NCI-H748 (cell line): ENCODE results near the gene SUN5.
"Not testable (repeated sequence)": the region's sequence is repeated elsewhere in the genome, so short reads cannot be mapped to it uniquely, and the experiment has no call there.

Source experiments
- DNase-seq: peaks from one replicate; lab custom pipeline; 2025; ENCODE audit not compliant: unreplicated experiment; lab: John Stamatoyannopoulos, UW

The SUN5 gene

GRCh38 chr20:32978009-32978335, 26.3 kb downstream of the SUN5 start:
- DNase-seq = no peak

- DNase-seq = no peak
Observed at GRCh38 chr20:32977281-32978008, 26.8 kb downstream of the SUN5 start.

GRCh38 chr20:32976746-32977145, 27.5 kb downstream of the SUN5 start:
- DNase-seq = no peak

GRCh38 chr20:32975698-32976674, 28.2 kb downstream of the SUN5 start:
- no peak for DNase-seq

GRCh38 chr20:32975121-32975520, 29.1 kb downstream of the SUN5 start:
- not testable (repeated sequence) for DNase-seq

- not testable (repeated sequence) for DNase-seq
Observed at GRCh38 chr20:32974204-32975064, 29.8 kb downstream of the SUN5 start.

- DNase-seq = no peak
Observed at GRCh38 chr20:32973077-32973717, 31.0 kb downstream of the SUN5 start.

- DNase-seq = no peak
Observed at GRCh38 chr20:32972181-32973076, 31.8 kb downstream of the SUN5 start.

GRCh38 chr20:32971703-32972161, 32.5 kb downstream of the SUN5 start:
- no peak for DNase-seq

- no peak for DNase-seq
Observed at GRCh38 chr20:32970973-32971300, 33.3 kb downstream of the SUN5 start.

GRCh38 chr20:32970115-32970972, 33.9 kb downstream of the SUN5 start:
- DNase-seq = no peak

- no peak for DNase-seq
Observed at GRCh38 chr20:32969356-32970114, 34.7 kb downstream of the SUN5 start.

GRCh38 chr20:32968478-32969241, 35.6 kb downstream of the SUN5 start:
- DNase-seq = no peak

- no peak for DNase-seq
Observed at GRCh38 chr20:32967961-32968457, 36.2 kb downstream of the SUN5 start.

GRCh38 chr20:32966881-32967781, 37.1 kb downstream of the SUN5 start:
- DNase-seq = no peak

GRCh38 chr20:32966382-32966781, 37.9 kb downstream of the SUN5 start:
- DNase-seq = no peak
